ENCODE results near the gene MYOM3. TPM values are rescaled to one million over a fixed set of nuclear protein-coding genes. Genes with fewer than 3 reads are reported as not detected.

The MYOM3 gene
- total RNA-seq, 1 experiment from 2014 or later, result 7.9 TPM

DNA sequence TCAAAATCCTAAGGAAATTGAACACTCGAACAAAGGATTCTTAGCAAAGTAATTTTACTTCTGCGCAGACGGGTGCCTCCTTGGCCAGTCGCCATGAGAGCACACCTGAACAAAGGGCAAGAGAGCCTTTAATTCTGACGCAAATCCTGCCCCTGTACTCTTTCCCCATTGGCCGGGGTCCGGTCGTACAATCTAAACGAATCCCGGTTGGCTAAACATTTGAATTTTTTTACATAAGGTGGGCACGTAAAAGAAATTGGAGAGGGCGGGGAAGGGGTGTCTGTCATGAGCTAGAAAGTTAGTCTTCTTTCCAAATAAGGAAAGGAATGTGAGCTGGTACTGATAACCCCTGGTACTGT is 39.2 kb upstream of the MYOM3 start:
- no peaks in the 10 kb centered on the region for H3K9me2 ChIP-seq (ENCODE audit: insufficient read depth)
- no peaks in the 10 kb centered on the region for H3K9me3 ChIP-seq (ENCODE audit: control insufficient read depth in 1 of 2, insufficient read depth in 1 of 2, low read depth in 1 of 2, low read length in 2 of 2)
- no peak overlapping the region for H2AFZ ChIP-seq (ENCODE audit: low read depth, low read length, poor library complexity, severe bottlenecking)
- RAD21 ChIA-PET (ENCODE audit: low non-redundant PET in 1 of 2, low total read pairs in 2 of 2, uncharacterized antibody in 2 of 2, unreplicated experiment in 2 of 2), result interaction anchor here (0.8 to 1.6 kb wide), 3 partner anchors 238 to 241 kb away, joined by 3 to 10 read pairs (median 4); no protein-coding TSS in a partner anchor
- intact Hi-C loops (cut with micrococcal nuclease), result loop anchor here (5.0 kb wide), 1 partner anchor 46 kb away; no protein-coding TSS in a partner anchor
- no peaks in the 10 kb centered on the region for H3K79me2 ChIP-seq (ENCODE audit: insufficient read depth, low read length)
- no peaks in the 10 kb centered on the region for H3K36me3 ChIP-seq (ENCODE audit: control insufficient read depth in 1 of 2, insufficient read depth in 2 of 2, low read length in 2 of 2)
- H3K4me1 ChIP-seq (ENCODE audit: control insufficient read depth in 1 of 2, insufficient read depth in 2 of 2, low read length in 2 of 2), result peaks cover 5 to 21% of the 10 kb centered on the region in 2 experiments
- POLR2A ChIA-PET, result interaction anchor here (1.9 kb wide), 1 partner anchor 241 kb away, joined by 10 read pairs; no protein-coding TSS in a partner anchor
- H3K4me3 ChIP-seq (replicated peaks in 1 of 2; ENCODE audit: low read depth in 1 of 2, low read length in 2 of 2), result no peak overlapping the region
- no peak overlapping the region for H3K9ac ChIP-seq (ENCODE audit: low read length)
- TF ChIP-seq, protein P1, sequence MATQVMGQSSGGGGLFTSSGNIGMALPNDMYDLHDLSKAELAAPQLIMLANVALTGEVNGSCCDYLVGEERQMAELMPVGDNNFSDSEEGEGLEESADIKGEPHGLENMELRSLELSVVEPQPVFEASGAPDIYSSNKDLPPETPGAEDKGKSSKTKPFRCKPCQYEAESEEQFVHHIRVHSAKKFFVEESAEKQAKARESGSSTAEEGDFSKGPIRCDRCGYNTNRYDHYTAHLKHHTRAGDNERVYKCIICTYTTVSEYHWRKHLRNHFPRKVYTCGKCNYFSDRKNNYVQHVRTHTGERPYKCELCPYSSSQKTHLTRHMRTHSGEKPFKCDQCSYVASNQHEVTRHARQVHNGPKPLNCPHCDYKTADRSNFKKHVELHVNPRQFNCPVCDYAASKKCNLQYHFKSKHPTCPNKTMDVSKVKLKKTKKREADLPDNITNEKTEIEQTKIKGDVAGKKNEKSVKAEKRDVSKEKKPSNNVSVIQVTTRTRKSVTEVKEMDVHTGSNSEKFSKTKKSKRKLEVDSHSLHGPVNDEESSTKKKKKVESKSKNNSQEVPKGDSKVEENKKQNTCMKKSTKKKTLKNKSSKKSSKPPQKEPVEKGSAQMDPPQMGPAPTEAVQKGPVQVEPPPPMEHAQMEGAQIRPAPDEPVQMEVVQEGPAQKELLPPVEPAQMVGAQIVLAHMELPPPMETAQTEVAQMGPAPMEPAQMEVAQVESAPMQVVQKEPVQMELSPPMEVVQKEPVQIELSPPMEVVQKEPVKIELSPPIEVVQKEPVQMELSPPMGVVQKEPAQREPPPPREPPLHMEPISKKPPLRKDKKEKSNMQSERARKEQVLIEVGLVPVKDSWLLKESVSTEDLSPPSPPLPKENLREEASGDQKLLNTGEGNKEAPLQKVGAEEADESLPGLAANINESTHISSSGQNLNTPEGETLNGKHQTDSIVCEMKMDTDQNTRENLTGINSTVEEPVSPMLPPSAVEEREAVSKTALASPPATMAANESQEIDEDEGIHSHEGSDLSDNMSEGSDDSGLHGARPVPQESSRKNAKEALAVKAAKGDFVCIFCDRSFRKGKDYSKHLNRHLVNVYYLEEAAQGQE (IDR thresholded peaks at IDR 0.05; ENCODE audit: low read depth), result no peak
- TF ChIP-seq EZH2phosphoT487 (IDR thresholded peaks at IDR 0.05; ENCODE audit: borderline replicate concordance) (no peak), TCF7L2 (IDR thresholded peaks at IDR 0.05; ENCODE audit: borderline replicate concordance, extremely low read depth, insufficient read depth, insufficient read length) (no peak), CBX3 (IDR thresholded peaks at IDR 0.05; ENCODE audit: low read depth) (no peak), RAD21 (IDR thresholded peaks at IDR 0.05; ENCODE audit: low read depth) (no peak), ZNF274 (IDR thresholded peaks at IDR 0.05; ENCODE audit: low read depth, low read length) (no peak), ELF1 (IDR thresholded peaks at IDR 0.05; ENCODE audit: borderline replicate concordance, low read depth) (no peak), SP1 (IDR thresholded peaks at IDR 0.05; ENCODE audit: low read depth) (no peak), ATF3 (IDR thresholded peaks at IDR 0.05) (no peak), SIN3A (IDR thresholded peaks at IDR 0.05; ENCODE audit: low read depth) (no peak), ZFX (IDR thresholded peaks at IDR 0.05) (no peak), CTCF (IDR thresholded peaks at IDR 0.05 in 2 of 3, conservative IDR thresholded peaks at IDR 0.05 in 1 of 3; ENCODE audit: borderline replicate concordance in 1 of 3, insufficient read depth in 1 of 3, low read depth in 2 of 3, low read length in 2 of 3) (no peak), CEBPB (IDR thresholded peaks at IDR 0.05; ENCODE audit: low read depth) (no peak), JUND (IDR thresholded peaks at IDR 0.05) (no peak), YY1 (IDR thresholded peaks at IDR 0.05; ENCODE audit: extremely low read depth, insufficient replicate concordance, low read depth, low read length) (no peak), FOSL1 (IDR thresholded peaks at IDR 0.05; ENCODE audit: low read depth) (no peak)
- TF ChIP-seq, protein P2, sequence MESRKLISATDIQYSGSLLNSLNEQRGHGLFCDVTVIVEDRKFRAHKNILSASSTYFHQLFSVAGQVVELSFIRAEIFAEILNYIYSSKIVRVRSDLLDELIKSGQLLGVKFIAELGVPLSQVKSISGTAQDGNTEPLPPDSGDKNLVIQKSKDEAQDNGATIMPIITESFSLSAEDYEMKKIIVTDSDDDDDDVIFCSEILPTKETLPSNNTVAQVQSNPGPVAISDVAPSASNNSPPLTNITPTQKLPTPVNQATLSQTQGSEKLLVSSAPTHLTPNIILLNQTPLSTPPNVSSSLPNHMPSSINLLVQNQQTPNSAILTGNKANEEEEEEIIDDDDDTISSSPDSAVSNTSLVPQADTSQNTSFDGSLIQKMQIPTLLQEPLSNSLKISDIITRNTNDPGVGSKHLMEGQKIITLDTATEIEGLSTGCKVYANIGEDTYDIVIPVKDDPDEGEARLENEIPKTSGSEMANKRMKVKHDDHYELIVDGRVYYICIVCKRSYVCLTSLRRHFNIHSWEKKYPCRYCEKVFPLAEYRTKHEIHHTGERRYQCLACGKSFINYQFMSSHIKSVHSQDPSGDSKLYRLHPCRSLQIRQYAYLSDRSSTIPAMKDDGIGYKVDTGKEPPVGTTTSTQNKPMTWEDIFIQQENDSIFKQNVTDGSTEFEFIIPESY (IDR thresholded peaks at IDR 0.05; ENCODE audit: extremely low read depth, insufficient replicate concordance, low read length), result no peak
- H4K20me1 ChIP-seq (ENCODE audit: insufficient read depth), result no peaks in the 10 kb centered on the region
- no peak overlapping the region for H3K27ac ChIP-seq (ENCODE audit: low read depth, low read length)
- CTCF ChIA-PET, result interaction anchor here (0.7 to 3.1 kb wide), 13 partner anchors 8 to 241 kb away, joined by 3 to 68 read pairs (median 6); no protein-coding TSS in a partner anchor
- DNase-seq (ENCODE audit: low read depth, low spot score) (no peak), ATAC-seq (no peak)
- H3K27me3 ChIP-seq (ENCODE audit: insufficient read depth, low read length), result no peaks in the 10 kb centered on the region
- no TSS peak for BruUV-seq (replicated peaks)
- H3K4me2 ChIP-seq (ENCODE audit: low read length), result peak overlapping the region; percentile 97
